HG03342 (cell line): ENCODE data around the gene ARL14EP.

Experiments used
- ATAC-seq: cut with Tn5 transposase; IDR thresholded peaks from one replicate; pipeline ENCODE4 v1.9.1; 2021; ENCODE audit warnings: mild to moderate bottlenecking, moderate library complexity; ENCODE audit not compliant: unreplicated experiment

The ARL14EP gene

GRCh38 chr11:30326114-30326778 is 3.3 kb downstream of the ARL14EP start:
- no peak for ATAC-seq

GRCh38 chr11:30326906-30327305 is 4.0 kb downstream of the ARL14EP start:
- no peak for ATAC-seq

- ATAC-seq = no peak
Observed at GRCh38 chr11:30328681-30329080, 5.8 kb downstream of the ARL14EP start.

GRCh38 chr11:30329150-30329940 is 6.4 kb downstream of the ARL14EP start:
- ATAC-seq = no peak

- ATAC-seq = no peak
Observed at GRCh38 chr11:30333405-30333804, 10.5 kb downstream of the ARL14EP start.

- ATAC-seq = peak; percentile 96
Observed at GRCh38 chr11:30342736-30343166, 19.8 kb downstream of the ARL14EP start.

GRCh38 chr11:30344085-30344484 is 21.2 kb downstream of the ARL14EP start:
- ATAC-seq = peak; percentile 22

- no peak for ATAC-seq
Observed at GRCh38 chr11:30345644-30346043, 22.7 kb downstream of the ARL14EP start.

- no peak for ATAC-seq
Observed at GRCh38 chr11:30346068-30346688, 23.3 kb downstream of the ARL14EP start.

GRCh38 chr11:30348035-30348434 is 25.1 kb downstream of the ARL14EP start:
- no peak for ATAC-seq

GRCh38 chr11:30349885-30350284 is 27.0 kb downstream of the ARL14EP start:
- ATAC-seq = no peak

- ATAC-seq = no peak
Observed at GRCh38 chr11:30350384-30350783, 27.5 kb downstream of the ARL14EP start.

GRCh38 chr11:30351061-30351460 is 28.2 kb downstream of the ARL14EP start:
- ATAC-seq = no peak

- ATAC-seq = no peak
Observed at GRCh38 chr11:30356391-30356790, 33.5 kb downstream of the ARL14EP start.

GRCh38 chr11:30357872-30358271 is 35.0 kb downstream of the ARL14EP start:
- no peak for ATAC-seq

GRCh38 chr11:30358536-30358935 is 35.6 kb downstream of the ARL14EP start:
- ATAC-seq = no peak

- ATAC-seq = no peak
Observed at GRCh38 chr11:30360741-30361140, 37.8 kb downstream of the ARL14EP start.

GRCh38 chr11:30364139-30364836 is 41.4 kb downstream of the ARL14EP start:
- no peak for ATAC-seq

- ATAC-seq = no peak
Observed at GRCh38 chr11:30364837-30365482, 42.1 kb downstream of the ARL14EP start.

GRCh38 chr11:30365793-30366517 is 43.1 kb downstream of the ARL14EP start:
- ATAC-seq = no peak
